K562 (cell line): Measurements from ENCODE around the gene CLCNKB. TPM values are rescaled to one million over a fixed set of nuclear protein-coding genes. Genes with fewer than 3 reads are reported as not detected.

Experiments
- ARNT ChIP-seq, 2 experiments: fragments of 450-650 bp; IDR thresholded peaks; 2 replicates each; pipeline ENCODE4 v1.6.1; 2016; ENCODE audit warnings: mild to moderate bottlenecking in 1 of 2
- FOXA1 ChIP-seq: fragments of 450-650 bp; IDR thresholded peaks from 2 replicates; pipeline ENCODE4 v1.6.1; 2016; ENCODE audit warnings: mild to moderate bottlenecking, borderline replicate concordance
- HDAC1 ChIP-seq, 2 experiments: fragments of 450-650 bp; IDR thresholded peaks; 2 replicates each; pipeline ENCODE4 v1.6.1; 2016 to 2017; ENCODE audit warnings: inconsistent platforms in 1 of 2, mild to moderate bottlenecking in 1 of 2, moderate library complexity in 1 of 2
- HDAC3 ChIP-seq: fragments of 450-650 bp; IDR thresholded peaks from 2 replicates; pipeline ENCODE4 v1.6.1; 2018; ENCODE audit warnings: borderline replicate concordance, mild to moderate bottlenecking, moderate library complexity; ENCODE audit not compliant: partially characterized antibody
- ILF3 ChIP-seq: fragments of 450-650 bp; IDR thresholded peaks from 2 replicates; pipeline ENCODE4 v1.6.1; 2018; ENCODE audit warnings: antibody characterized with exemption, mild to moderate bottlenecking, moderate library complexity, borderline replicate concordance
- MAFF ChIP-seq: IDR thresholded peaks from 2 replicates; pipeline ENCODE4 v1.6.1; 2012; ENCODE audit warnings: low read length, improper control_type of control experiment
- MCM3 ChIP-seq: fragments of 450-650 bp; IDR thresholded peaks from 2 replicates; pipeline ENCODE4 v1.6.1; 2016
- NEUROD1 ChIP-seq: fragments of 150-350 bp; IDR thresholded peaks from 2 replicates; pipeline ENCODE4 v1.6.1; 2014; ENCODE audit warnings: borderline replicate concordance, low read length, low read depth; ENCODE audit not compliant: partially characterized antibody
- POLR2G ChIP-seq: fragments of 200-400 bp; formaldehyde crosslinking; IDR thresholded peaks from 2 replicates; pipeline ENCODE4 v1.6.1; 2017; ENCODE audit warnings: low read depth, mild to moderate bottlenecking, antibody characterized with exemption, low read length, moderate library complexity
- PTRF ChIP-seq: fragments of 450-650 bp; IDR thresholded peaks from 2 replicates; pipeline ENCODE4 v1.6.1; 2016; ENCODE audit warnings: mild to moderate bottlenecking, missing genetic modification characterization, missing compliant biosample characterization
- RB1 ChIP-seq: fragments of 450-650 bp; IDR thresholded peaks from 2 replicates; pipeline ENCODE4 v1.6.1; 2017; ENCODE audit warnings: low read depth, mild to moderate bottlenecking
- RBM25 ChIP-seq: fragments of 200-400 bp; formaldehyde crosslinking; IDR thresholded peaks from 2 replicates; pipeline ENCODE4 v1.6.1; 2018; ENCODE audit warnings: low read length, low read depth, moderate library complexity; ENCODE audit not compliant: severe bottlenecking
- SIN3B ChIP-seq: fragments of 450-650 bp; IDR thresholded peaks from 2 replicates; pipeline ENCODE4 v1.6.1; 2017; ENCODE audit warnings: low read depth, mild to moderate bottlenecking, moderate library complexity
- SMARCA5 ChIP-seq: fragments of 450-650 bp; IDR thresholded peaks from 2 replicates; pipeline ENCODE4 v1.6.1; 2016
- TOE1 ChIP-seq, 2 experiments: fragments of 450-650 bp in 1 of 2; sonication (generic) in 1 of 2; formaldehyde crosslinking in 1 of 2; IDR thresholded peaks; 2 replicates each; pipeline versions ENCODE4 v1.7.1 to v1.8.0; 2016 to 2022; ENCODE audit warnings: borderline replicate concordance in 2 of 2, mild to moderate bottlenecking in 2 of 2, antibody characterized with exemption in 1 of 2, inconsistent platforms in 1 of 2, low read depth in 1 of 2, missing genetic modification reagents in 1 of 2, moderate library complexity in 1 of 2
- ZBTB7A ChIP-seq: IDR thresholded peaks from 2 replicates; pipeline ENCODE4 v1.6.1; 2011; ENCODE audit warnings: low read depth, mild to moderate bottlenecking, low read length, moderate library complexity, borderline replicate concordance; ENCODE audit not compliant: control insufficient read depth
- ZNF263 ChIP-seq: sonication (generic); formaldehyde crosslinking; IDR thresholded peaks from 2 replicates; pipeline ENCODE4 v1.8.0; 2022; ENCODE audit warnings: mild to moderate bottlenecking, missing genetic modification reagents, borderline replicate concordance
- polyA plus RNA-seq, 8 experiments: library from polyadenylated mRNA; depleted of rRNA in 4 of 8; stranded (reverse) in 5 of 8; unstranded in 3 of 8; fragments of >200 nt; fragmentation: Nextera tagmentation in 2 of 8; fragmentation: Illumina TruSeq in 1 of 8; extraction: Ambion mirVana in 2 of 8; extraction: Trizol in 1 of 8; gene quantifications; 2 replicates each; pipeline versions ENCODE4 v1.2.1 to v1.2.3, GENCODE V29; 2011 to 2014; ENCODE audit warnings: inconsistent platforms in 1 of 8, missing spikeins in 1 of 8
- total RNA-seq, 7 experiments: library from RNA; depleted of rRNA in 6 of 7; stranded (reverse); fragments of >200 nt in 6 of 7; fragmentation: Illumina TruSeq in 2 of 7; extraction: Trizol in 2 of 7; gene quantifications; 2 replicates each; pipeline versions ENCODE4 v1.2.1 to v1.2.3, GENCODE V29; 2011 to 2021; ENCODE audit warnings: low replicate concordance in 1 of 7
- TF ChIP-seq, protein P1 (sequence below): fragments of 450-650 bp; formaldehyde crosslinking; IDR thresholded peaks from 2 replicates; pipeline ENCODE4 v1.4.0; 2020; ENCODE audit warnings: mild to moderate bottlenecking, moderate library complexity
- TF ChIP-seq, protein P2 (sequence below): sonication (generic); IDR thresholded peaks from 2 replicates; pipeline ENCODE4 v1.6.1; 2016
- TF ChIP-seq, protein P3 (sequence below): sonication (generic); formaldehyde crosslinking; IDR thresholded peaks from 2 replicates; pipeline ENCODE4 v1.9.0; 2022; ENCODE audit warnings: mild to moderate bottlenecking, missing genetic modification reagents
- TF ChIP-seq, protein P4 (sequence below), 2 experiments: fragments of 250-450 bp in 1 of 2; fragments of 450-650 bp in 1 of 2; sonication (Bioruptor Pico) in 1 of 2; IDR thresholded peaks; 2 replicates each; pipeline versions ENCODE4 v1.6.1 to v1.8.0; 2016 to 2021; ENCODE audit warnings: mild to moderate bottlenecking in 2 of 2, moderate library complexity in 2 of 2, missing compliant biosample characterization in 1 of 2, missing genetic modification characterization in 1 of 2

The CLCNKB gene
- total and polyA plus RNA-seq, 9 of the 15 experiments (the other 6 are each of a cell fraction or from before 2014, with no cell fraction given) = 0.08 to 1.7 (median 0.64) TPM

DNA sequence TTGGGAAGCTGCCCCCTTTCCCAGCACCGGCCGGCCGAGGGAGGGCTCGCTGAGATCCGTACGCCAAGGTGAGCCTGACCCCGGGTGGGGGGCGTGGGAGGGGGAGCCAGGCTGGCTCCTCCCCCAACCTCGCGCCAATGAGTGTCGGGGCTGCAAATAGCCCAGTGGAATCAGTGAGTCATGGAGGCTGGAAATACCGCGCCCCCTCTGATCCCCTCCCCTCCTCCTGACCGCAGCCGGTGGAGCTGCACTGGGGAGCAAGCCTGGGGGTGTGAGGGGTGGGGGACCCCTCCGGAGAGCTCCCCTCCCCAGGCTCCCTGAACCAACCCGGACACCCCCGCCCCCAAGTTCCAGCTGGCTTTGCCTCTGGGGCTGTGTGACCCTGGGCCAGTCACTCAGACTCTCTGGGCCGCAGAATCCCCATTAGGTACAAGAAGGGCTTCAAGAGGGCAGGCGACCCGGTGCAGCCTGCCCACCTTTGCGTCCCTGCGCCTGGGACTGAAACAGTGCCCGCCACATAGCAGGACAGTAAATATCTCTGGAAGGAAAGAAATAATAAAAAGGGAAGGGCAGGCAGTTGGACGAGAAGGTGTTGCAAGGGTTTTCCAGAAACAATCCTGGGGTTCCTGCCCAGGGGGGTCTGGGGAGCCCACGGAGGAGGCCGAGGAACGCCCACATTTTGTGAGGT is 30.2 kb upstream of the CLCNKB start (continued):
- no peak for TF ChIP-seq SIN3B
- no peak for TF ChIP-seq FOXA1
- TF ChIP-seq RB1 = peak; percentile 53; the same call in 1 of the 2 replicates
- 0 out of 4 replicates have a peak, but pooled peaks of 1 of the 2 experiments have one; percentile 51 for TF ChIP-seq ARNT (IDR thresholded peaks at IDR 0.05)
- TF ChIP-seq, protein P1, sequence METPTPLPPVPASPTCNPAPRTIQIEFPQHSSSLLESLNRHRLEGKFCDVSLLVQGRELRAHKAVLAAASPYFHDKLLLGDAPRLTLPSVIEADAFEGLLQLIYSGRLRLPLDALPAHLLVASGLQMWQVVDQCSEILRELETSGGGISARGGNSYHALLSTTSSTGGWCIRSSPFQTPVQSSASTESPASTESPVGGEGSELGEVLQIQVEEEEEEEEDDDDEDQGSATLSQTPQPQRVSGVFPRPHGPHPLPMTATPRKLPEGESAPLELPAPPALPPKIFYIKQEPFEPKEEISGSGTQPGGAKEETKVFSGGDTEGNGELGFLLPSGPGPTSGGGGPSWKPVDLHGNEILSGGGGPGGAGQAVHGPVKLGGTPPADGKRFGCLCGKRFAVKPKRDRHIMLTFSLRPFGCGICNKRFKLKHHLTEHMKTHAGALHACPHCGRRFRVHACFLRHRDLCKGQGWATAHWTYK (CRISPR knock-in tag) = peak; percentile 27; the same call in 1 of the 2 replicates
- no peak for TF ChIP-seq MCM3
- TF ChIP-seq, protein P2, sequence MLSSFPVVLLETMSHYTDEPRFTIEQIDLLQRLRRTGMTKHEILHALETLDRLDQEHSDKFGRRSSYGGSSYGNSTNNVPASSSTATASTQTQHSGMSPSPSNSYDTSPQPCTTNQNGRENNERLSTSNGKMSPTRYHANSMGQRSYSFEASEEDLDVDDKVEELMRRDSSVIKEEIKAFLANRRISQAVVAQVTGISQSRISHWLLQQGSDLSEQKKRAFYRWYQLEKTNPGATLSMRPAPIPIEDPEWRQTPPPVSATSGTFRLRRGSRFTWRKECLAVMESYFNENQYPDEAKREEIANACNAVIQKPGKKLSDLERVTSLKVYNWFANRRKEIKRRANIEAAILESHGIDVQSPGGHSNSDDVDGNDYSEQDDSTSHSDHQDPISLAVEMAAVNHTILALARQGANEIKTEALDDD = no peak
- TF ChIP-seq, protein P3, sequence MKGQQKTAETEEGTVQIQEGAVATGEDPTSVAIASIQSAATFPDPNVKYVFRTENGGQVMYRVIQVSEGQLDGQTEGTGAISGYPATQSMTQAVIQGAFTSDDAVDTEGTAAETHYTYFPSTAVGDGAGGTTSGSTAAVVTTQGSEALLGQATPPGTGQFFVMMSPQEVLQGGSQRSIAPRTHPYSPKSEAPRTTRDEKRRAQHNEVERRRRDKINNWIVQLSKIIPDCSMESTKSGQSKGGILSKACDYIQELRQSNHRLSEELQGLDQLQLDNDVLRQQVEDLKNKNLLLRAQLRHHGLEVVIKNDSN (CRISPR knock-in tag) = no peak
- peak; percentile 41 to 49; a peak in 1 of 4 replicates for TF ChIP-seq HDAC1 (IDR thresholded peaks at IDR 0.05)
- no peak for TF ChIP-seq TOE1 (IDR thresholded peaks at IDR 0.05; ENCODE audit: borderline replicate concordance)
- no peak for TF ChIP-seq TOE1 (CRISPR knock-in tag; IDR thresholded peaks at IDR 0.05; ENCODE audit: borderline replicate concordance, low read depth)
- no peak for TF ChIP-seq NEUROD1
- peak; percentile 98 for TF ChIP-seq SMARCA5
- peak; percentile 98 for TF ChIP-seq ZBTB7A
- peak; percentile 88 for TF ChIP-seq RBM25
- TF ChIP-seq, protein P4, sequence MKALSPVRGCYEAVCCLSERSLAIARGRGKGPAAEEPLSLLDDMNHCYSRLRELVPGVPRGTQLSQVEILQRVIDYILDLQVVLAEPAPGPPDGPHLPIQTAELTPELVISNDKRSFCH (CRISPR knock-in tag; IDR thresholded peaks at IDR 0.05) = no peak
- TF ChIP-seq, protein P4 (tag; IDR thresholded peaks at IDR 0.05) = no peak
- TF ChIP-seq PTRF = no peak
- no peak for TF ChIP-seq ILF3
- no peak for TF ChIP-seq MAFF
- TF ChIP-seq POLR2G = peak; percentile 77
- TF ChIP-seq ZNF263 = no peak
- TF ChIP-seq HDAC3 = no peak
